HG02852 (cell line): ENCODE results near the gene GRIN3B.
A peak's percentile ranks its signal among the peaks of the same experiment; 100 is the strongest.
"Not testable (repeated sequence)": the region's sequence is repeated elsewhere in the genome, so short reads cannot be mapped to it uniquely, and the experiment has no call there.

ENCODE experiments used
- ATAC-seq: cut with Tn5 transposase; IDR thresholded peaks from one replicate; pipeline ENCODE4 v1.9.1; 2021; ENCODE audit warnings: mild to moderate bottlenecking, moderate library complexity; ENCODE audit not compliant: unreplicated experiment

The GRIN3B gene

DNA sequence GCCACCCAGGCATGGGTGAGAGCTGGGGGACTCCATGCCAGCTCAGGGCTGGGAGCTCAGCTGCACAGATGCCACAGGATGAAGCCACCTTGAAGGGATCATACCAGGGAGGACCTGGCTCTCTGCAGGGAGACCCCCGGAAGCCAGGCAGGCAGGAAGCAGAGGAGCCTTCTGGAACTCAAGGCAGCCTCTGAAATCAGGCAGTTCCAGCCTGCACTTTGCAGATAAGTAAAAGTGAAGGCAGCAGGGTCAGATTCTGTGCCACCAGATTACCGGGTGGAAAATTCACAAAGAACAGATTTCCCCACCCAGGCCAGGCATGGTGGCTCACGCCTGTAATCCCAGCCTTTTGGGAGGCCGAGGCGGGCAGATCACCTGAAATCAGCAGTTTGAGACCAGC is 18.2 kb downstream of the GRIN3B start:
- ATAC-seq, result no peak

DNA sequence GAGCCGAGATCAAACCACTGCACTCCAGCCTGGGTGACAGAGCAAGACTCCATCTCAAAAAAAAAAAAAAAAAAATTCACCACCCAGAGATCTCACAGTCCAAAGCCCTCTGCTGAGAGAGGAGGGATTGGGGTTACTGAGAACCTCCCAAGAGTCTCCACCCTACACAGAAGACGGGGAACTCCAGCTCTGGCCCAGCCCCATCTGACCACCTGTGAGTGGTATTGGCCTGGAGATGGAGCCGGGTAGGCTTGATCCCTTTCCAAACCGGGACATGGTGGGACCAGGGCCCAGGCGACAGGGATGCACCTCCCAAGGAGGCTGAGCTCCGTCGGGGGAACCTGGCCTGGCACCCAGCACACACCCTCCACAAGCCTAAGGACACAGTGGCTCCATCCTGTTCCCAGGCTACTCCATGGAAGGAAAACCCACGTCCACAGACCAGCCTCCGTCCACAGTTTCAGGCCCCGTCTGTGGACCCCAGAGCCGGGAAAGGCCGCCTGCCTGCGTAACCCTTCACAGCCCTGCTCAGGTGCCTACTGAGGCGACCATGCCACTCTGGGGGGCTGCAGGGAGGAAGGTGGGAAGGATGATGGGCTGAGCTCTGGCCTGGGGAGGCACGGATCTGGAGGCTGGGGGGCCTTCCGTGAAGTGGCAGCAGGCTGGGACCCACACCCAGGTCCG is 18.9 kb downstream of the GRIN3B start:
- ATAC-seq, result no peak

DNA sequence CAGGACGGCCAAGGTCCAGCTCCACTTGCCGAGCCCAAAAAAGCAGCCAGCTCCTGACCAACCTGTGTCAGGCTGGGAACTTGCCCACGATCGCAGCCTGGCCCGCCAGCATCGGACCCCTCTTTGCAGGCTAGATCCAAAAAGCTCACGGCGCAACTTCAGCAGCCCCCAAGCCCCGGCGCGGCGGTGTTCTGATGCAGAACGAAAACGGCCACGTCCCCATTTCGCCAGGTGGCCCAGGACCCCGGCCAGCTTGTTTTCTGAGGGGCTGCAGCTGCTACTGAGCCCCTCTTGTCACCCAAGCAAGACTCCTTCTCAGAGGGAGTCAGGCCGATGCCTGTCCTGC is 19.4 kb downstream of the GRIN3B start:
- ATAC-seq, result no peak

DNA sequence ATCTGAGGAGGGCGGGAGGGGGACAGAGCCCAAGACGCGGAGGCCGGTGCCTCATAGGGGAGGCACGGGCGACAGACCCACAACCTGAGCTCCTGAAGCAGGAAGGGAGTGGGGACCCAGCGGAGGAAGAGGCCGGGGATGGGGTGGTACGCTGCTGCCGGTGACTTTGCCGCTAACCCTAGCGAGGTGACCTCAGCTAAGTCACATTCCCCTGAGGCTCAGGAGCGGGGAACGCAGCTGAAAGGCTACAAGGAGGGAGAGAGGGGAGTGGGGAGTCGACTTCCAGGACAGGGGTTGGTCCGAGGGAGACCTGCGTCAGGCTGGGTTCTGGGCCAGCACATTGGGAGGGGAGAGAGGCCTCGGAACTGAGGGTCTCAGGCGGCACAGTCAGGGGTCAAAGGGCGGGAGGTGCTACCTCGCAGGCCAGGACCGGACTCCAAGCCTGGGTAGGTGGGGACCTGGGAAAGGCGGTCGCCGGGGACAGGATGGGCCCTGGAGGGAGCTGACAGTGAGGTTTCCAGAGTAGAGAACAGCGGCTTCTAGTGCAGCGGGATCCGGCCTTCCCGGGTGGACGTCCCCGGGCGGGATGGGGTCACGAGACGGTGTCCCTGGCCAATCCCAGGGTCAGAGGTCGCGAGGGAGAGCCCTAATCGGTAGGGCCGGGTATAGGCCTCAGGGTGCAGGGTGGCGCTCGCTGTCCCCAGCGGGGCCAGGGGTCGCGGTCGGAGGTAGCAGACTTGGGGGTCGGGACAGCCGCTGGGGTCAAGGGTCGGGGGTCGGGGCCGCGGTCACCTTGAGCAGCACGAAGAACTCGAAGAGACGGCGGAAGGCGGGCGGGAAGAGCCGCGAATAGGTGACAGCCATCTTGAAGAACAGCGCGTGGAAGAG is 20.0 kb downstream of the GRIN3B start:
- ATAC-seq, result no peak

DNA sequence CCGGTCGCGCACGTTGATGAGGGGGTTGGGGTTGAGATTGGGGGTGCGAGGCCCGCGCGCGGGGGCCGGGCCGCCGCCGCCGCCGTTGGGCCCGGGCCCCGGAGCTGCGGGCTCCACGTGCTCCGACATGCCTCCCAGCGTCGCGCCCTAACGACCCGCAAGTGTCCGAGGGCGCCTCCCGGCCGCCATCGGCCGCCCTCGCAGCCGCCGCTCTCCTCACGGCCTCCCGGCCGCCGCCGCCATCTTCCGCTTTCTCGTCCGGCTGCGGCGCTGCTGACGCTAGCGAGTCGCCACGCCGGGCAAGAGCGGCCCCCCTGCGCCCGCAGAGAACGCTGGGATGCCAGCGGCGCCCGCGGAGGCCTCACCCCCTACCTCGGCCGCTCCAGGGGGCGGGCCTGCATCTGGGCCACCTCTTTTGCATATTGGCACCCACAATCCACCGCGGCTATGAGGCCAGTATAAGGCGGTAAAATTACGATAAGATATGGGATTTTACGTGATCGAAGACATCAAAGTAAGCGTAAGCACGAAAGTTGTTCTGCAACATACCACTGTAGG is 20.7 kb downstream of the GRIN3B start, which contains the start of gene TMEM259:
TMEM259 (minus strand) TSS at position 256 of the 558 bp plus-strand sequence; CDS start at position 129, 127 bp downstream.
- peak; percentile 76 for ATAC-seq

DNA sequence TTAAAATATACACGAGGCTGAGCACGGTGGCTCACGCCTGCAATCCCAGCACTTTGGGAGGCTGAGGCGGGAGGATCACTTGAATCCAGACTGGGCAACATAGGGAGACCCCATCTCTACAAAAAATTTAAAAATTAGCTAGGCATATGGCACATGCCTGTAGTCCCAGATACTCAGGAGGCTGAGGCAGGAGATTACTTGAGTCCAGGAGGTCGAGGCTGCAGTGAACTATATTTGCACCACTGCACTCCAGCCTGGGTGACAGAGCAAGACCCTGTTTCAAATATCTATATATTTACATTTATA is 23.6 kb downstream of the GRIN3B start:
- not testable (repeated sequence) for ATAC-seq

DNA sequence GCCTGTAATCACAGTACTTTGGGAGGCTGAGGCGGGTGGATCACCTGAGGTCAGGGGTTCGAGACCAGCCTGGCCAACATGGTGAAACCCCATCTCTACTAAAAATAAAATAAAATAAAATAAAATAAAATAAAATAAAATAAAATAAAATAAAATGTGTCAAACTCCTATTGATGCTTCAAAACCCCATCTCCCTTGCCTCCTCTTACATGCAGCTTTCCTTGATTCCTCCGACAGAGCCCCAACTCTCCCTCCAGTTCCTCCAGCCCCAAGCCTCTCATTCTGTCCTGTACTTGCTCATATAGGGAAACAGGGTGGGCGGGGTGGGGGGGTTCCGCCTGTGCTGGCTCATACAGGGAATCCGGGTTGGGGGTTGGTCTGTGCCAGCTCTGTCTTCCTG is 24.9 kb downstream of the GRIN3B start:
- ATAC-seq, result not testable (repeated sequence)

DNA sequence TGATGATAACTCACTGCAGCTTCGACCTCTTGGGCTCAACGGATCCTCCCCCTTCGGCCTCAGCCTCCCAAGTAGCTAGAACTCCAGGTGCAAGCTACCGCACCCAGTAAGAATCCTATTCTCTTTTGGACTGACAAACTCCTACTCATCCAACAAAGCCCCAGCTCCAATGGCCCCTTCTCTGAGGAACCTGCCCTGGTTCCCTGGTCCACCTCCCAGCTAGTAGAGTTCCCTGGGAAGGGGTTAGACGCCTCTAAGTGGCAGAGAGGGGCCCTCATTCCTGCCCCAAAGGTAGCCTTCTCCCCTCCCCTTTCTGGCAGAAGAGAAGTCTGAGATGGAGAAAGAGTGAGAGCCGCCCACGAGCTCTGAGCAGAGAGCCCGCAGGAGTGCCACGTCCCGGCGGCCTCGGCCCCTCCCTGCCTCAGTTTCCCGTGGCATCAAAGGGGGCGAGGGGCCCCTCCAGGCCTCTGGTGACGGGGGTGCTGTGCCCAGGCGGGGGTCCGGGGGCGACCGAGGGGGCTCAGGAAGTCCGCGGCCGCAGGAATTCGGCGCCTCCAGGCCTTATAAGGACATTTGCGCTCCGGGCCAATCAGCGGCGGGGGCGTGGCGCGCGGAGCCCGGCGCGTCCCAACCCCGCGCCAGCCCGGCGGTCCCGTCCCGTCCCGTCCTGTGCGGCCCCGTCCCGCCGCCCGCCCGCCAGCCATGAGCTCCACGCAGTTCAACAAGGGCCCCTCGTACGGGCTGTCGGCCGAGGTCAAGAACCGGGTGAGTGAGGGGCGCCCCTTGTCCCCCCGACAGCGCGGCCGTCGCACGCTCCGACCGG is 26.0 kb downstream of the GRIN3B start, which contains the start of gene CNN2:
CNN2 (plus strand) TSS at position 649 of the 823 bp plus-strand sequence; CDS start at position 703, 54 bp downstream.
- ATAC-seq, result peak; percentile 50

DNA sequence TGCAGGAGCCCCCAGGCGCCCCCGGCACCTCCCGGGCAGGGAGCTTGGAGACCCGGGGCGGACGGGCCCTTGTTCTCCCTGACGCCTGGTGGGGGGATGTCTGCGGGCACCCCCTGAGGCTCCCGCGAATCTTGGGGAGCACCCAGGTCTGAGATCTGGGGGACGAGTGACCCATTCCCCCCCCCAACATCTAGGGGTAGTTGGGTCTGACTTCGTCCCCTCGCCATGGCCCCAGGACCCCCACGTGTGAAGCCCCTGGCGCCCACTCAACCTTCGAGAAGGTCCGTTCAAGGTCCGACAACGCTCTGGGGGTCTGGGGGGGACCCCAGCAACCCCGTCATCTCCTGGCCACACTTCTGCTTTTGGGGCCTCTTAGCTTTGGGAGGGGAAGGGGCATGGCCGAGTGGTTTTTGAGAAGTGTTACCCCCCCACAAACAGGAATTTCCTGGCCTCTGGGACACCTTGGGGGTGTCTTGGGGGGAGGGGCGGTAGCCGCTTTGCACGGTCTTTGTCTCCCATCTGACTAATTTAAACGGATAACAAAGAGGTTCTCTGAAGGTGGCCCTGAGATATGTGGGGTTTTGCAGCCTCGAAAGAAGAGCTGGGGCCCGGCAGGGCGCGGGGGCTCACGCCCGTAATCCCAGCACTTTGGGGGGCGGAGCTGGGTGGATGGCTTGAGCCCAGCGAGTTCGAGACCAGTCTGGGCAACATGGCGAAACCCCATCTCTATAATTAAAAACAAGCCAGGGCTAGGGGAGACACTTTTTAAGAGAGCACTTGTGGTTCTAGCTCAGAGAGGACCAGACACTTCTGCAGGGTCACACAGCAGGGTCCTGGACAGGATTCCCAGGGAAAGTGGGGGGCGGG is 26.8 kb downstream of the GRIN3B start:
- peak; percentile 8 for ATAC-seq

DNA sequence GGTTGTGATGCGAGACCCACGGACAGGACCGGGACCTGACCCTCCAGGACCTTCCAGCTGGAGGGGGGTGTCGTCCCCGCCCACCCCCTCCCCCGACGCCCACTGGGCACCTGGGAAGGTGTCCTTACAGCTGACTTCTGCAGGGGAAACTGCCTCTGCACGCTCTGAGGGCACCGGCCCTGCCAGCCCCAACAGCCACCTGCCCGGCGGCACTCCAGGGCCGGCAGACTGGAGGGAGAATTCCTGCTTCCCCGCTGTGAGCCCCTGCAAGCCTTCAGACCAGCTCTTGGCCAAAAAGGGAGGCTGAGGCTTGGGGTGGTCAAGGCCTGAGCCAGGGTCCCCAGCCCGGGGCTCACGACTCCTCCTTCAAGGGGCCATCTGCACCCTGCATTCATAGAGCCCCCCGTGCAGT is 27.4 kb downstream of the GRIN3B start:
- ATAC-seq, result no peak

DNA sequence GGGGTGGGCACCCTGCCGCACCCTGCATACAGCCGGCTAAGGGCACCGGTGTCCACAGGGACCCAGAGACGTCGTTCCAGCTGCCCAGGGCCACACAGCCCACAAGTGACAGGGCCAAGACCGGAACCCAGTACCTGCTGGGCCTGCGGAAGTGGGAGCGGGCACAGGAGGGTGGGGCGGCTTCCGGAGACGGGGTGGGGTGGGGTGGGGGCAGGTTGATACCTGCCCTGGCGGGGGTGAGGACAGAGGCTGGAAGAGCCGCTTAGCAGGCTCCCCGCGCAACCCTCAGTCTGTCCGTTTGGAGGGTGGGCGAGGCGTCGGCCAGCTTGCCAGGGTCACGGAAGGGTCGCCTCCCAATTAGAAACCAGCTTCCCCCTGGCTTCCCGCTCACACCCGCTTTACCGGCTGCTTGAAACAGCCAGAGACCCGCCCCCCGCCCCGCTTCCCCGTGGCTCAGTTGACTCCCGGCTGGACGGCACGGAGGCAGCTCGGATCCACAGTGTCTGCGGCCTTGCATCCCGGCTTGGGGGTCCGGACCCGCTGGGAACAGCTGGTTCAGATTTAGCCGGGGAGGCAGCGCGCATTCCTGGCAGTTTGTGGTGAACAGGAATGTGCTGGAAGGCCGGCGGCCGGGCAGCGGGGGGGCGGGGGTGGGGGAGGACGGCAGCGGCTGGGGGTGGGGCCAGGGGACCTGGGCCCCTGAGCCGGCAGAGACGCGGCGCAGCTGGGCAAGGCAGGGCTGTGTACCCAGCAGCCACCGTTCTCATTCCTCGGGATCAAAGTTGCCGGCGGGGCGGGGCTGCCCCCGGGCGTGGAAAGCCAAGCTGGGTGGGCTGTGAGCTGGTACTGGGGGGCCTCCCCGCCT is 28.1 kb downstream of the GRIN3B start:
- no peak for ATAC-seq

DNA sequence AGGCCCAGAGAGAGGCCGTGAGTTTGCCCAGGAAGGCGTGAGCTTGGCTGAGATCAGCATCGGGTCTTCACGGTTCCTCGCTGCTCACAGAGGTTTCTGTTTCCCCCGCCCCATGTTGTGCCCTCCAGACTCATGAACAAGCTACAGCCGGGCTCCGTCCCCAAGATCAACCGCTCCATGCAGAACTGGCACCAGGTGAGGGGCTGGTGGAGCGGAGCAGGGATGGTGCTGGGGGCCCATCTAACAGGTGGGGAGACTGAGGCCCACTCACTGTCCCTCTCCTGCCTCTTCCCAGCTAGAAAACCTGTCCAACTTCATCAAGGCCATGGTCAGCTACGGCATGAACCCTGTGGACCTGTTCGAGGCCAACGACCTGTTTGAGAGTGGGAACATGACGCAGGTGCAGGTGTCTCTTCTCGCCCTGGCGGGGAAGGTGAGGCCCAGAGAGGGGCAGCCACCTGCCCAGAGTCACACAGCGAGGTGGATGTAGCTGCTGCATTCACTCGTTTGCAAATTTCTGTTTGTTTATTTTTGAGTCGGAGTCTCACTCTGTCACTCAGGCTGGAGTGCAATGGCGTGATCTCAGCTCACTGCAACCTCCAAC is 32.1 kb downstream of the GRIN3B start:
- ATAC-seq, result no peak

DNA sequence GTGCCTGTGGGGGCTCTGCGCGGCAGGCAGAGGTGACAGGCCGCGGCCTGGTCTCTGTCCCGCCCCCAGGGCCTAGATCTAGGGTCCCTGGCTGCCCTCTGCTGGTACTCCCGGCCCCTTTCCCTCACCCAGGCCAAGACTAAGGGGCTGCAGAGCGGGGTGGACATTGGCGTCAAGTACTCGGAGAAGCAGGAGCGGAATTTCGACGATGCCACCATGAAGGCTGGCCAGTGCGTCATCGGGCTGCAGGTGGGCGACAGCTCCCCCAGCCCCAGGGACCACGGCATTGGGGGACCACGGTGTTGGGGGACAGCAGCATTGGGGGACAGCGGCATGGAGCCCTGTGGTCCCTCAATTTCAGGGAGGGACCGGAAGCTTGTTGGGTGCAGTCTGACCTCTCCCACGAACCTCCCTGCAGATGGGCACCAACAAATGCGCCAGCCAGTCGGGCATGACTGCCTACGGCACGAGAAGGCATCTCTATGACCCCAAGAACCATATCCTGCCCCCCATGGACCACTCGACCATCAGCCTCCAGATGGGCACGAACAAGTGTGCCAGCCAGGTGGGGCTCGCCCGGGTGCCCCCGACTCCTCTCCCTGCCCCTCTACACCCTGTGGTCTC is 35.9 kb downstream of the GRIN3B start:
- ATAC-seq, result no peak

DNA sequence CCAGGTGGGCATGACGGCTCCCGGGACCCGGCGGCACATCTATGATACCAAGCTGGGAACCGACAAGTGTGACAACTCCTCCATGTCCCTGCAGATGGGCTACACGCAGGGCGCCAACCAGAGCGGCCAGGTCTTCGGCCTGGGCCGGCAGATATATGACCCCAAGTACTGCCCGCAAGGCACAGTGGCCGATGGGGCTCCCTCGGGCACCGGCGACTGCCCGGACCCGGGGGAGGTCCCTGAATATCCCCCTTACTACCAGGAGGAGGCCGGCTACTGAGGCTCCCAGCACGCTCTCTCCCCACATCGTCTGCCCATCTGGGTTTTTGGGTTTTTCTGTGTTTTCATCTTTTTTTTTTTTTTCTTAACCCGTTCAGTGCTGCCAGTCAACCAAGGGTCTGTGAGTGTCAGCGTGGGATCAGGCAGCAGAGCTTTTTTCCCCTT is 37.4 kb downstream of the GRIN3B start:
- ATAC-seq, result no peak

DNA sequence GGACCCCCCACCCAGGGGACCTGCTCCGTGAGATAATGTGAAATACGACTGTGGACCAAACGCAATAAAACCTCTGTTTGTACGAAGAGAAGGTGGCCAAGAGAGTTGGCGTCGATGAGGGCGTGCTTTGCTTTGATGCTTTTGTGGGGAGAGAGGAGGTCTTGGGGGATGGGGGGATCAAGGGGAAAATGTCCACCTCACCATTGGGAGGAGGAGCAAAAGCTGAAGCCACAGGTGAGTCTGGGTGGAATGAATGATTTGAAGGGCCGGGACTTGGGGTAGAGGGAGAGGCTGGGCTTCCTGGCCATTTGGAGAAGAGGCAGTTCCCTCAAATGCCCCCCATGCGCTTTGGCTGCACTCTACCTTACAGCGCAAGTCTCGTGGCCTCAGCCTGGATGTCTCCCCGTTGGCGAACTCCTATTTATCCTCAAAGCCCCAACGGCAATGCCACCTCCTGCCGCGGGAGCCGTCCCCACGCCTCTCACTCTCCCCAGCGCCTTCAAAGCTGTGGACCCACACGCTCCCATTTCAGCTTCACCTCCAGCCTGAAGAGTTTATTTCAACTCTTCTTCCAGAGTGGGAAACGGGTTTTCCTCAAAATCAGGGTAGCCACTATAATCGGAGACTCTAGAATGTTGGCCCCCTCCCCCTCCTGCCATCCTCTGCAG is 38.9 kb downstream of the GRIN3B start:
- ATAC-seq, result no peak

DNA sequence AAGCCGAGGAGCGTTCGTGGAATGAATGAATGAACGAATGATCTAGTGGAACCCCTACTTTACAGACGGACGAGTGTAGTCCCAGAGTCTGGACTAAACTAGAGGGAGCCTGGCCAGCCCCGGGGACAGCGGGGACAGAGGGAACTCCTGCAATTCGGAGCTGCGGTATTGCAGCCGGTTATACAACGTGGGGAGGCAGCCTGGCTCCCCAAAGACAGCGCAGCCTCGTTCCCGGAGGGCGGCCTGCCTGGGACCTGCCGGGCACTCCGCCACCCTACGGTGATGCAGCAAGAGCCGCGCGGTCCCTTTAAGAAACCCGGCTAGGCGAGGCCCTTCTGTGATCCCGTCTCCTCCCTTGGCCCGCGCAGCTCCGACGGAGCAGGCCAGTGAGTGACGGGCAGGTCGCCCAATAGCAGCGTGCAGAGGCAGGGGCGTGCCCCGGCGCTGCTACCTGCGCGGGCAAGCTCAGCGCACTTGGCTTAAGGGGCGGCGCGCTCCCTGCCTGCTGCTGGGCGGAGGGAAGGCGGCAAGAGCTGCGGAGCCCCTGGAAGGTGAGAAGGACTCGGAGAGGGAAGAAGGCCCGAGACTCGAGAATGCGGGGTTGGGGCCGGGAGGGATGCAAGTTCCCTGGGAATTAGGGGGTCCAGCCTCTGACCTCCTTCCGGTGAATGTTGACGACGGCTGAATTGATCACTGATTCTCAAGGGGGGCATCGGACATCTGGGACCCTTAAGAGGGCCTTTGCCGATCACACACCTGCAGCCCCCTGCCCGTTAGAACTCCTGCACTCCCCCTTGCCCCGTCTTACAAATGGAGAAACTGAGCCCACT is 39.6 kb downstream of the GRIN3B start, which contains the start of gene ABCA7:
ABCA7 (plus strand) TSS at position 462 of the 830 bp plus-strand sequence. CDS start 1,255 bp downstream, outside the sequence.
- peak; percentile 71 for ATAC-seq
